Left forelimb (tissue), 1 donor: ENCODE measurements around the gene GPHN.
"Not testable (repeated sequence)": the region's sequence is repeated elsewhere in the genome, so short reads cannot be mapped to it uniquely, and the experiment has no call there.

Experiments used
- DNase-seq: peaks from one replicate; pipeline ENCODE4 v3.0.0-alpha.2; 2018; ENCODE audit warnings: low spot score

The GPHN gene

GRCh38 chr14:67056684-67057083 is 548.7 kb downstream of the GPHN start:
- no peak for DNase-seq

DNA sequence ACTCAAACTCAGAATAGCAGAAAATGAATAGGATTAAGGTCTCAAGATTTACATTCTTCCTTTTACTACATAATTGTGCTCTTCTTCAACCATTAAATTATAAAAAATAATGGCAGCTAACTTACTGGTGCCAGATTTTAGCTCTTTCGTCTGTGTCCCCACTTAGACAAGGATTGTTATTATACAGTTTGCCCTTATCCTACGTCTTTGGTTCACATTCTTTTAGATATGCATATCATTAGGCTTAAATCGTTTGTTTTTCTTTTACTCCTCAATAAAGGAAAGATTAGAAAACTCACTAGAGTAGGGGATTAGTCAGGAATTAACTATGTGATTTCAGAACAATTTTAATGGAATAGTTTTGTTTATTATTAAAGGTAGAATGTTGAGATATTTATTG is 551.6 kb downstream of the GPHN start:
- no peak for DNase-seq

DNA sequence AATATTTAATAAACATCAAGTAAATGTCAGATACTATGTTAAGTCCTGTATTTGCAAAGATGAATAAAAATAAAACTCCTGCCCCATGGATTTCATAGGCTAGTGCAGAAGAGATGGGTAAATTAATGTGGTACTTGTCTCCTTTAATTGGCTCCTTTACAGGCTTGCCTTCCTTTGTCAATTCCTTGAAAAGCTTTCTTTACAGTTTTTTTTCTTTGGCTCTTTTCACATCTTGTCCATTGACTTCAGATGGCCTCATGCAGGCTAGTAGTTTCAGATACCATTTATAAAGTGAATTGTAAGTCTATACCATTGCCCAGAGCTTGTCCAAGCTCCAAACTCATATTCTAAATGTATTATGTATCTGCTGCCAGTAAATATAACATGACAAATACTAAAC is 552.6 kb downstream of the GPHN start:
- no peak for DNase-seq

DNA sequence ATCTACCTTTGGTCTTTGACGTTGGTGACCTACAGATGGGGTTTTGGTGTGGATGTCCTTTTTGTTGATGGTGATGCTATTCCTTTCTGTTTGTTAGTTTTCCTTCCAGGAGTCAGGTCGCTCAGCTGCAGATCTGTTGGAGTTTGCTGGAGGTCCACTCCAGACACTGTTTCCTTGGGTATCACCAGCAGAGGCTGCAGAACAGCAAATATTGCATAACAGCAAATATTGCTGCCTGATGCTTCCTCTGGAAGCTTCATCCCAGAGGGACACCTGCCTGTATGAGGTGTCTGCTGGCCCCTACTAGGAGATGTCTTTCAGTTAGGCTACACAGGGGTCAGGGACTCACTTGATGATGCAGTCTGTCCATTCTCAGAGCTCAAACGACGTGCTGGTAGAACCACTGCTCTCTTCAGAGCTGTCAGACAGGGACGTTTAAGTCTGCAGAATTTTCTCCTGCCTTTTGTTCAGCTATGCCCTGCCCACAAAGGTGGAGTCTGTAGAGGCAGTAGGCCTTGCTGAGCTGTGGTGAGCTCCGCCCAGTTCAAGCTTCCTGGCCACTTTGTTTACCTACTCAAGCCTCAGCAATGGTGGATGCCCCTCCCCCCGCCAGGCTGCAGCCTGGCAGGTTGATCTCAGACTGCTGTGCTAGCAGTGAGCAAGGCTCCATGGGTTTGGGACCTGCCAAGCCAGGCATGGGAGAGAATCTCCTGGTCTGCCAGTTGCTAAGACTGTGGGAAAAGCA is 559.3 kb downstream of the GPHN start:
- not testable (repeated sequence) for DNase-seq

DNA sequence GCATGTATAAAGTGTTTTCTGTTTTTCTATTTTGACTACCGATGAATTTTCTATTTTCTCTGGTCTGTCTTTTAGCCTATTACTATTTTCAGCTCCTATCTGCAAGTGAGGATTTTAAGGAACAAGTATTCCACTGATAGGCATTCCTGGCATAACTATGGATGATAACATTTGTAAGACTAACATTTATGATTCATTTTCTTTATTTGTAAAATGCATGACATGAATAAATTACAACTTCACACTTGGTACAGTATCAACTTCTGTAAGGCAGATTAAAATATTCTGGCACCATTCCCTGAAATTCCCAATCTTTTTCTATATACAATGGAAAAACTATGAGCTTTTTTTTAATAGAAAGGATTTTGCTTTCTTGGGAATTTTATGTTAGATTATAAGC is 560.3 kb downstream of the GPHN start:
- DNase-seq = no peak

DNA sequence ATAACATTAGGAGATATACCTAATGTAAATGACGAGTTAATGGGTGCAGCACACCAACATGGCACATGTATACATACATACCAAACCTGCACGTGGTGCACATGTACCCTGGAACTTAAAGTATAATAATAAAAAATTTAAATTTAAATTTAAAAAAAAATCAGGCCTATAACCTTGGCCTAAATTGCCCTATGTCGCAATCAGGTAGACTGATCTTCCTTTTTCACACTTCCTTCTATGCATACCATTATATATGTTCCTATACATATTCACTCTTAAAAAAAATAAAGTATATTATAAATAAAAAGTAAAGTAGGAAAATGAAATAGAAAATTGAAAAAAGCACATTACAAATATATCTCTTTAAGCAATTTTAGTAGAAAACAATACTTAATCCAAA is 563.6 kb downstream of the GPHN start:
- DNase-seq = no peak

DNA sequence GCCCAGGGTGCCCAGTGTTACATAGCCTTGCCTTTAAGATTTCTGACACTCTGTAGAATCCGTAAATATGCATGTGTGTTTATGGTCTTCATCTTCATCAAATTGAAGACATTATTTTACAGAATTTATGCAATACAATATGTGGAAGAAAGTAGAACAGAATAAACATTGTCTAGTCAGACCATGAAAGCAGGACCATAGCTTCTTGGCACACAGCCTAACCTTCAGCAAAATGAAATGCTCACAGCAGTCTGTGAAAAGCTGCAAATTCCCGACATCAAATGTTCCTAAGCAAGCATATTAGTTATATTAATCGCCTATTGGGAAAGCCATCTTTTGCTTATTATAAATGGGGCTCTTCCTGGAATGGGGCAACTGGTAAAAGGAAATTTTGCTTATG is 570.0 kb downstream of the GPHN start:
- DNase-seq = no peak

- no peak for DNase-seq
These were observed 571.9 kb downstream of the GPHN start for GRCh38 chr14:67079846-67080245.

DNA sequence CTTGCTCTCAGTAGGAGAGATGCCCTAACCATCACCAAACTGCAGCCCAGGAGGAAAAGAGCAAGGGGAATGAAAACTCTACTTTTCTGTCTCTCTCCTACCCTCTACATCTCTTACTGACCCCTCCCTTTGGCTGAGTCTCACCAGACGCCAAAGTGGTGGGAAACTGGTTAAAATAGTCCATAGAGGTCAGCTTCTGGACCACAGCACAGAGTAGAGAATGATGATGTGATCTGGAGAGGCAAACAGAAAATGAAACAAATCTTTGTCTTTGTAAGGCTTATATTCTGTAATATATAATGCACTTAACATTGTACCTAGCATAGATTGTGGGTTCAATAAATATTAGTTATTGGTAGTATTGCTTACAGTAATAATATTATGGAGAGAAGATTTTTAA is 600.3 kb downstream of the GPHN start:
- DNase-seq = no peak

GRCh38 chr14:67111022-67111421 is 603.1 kb downstream of the GPHN start:
- no peak for DNase-seq

DNA sequence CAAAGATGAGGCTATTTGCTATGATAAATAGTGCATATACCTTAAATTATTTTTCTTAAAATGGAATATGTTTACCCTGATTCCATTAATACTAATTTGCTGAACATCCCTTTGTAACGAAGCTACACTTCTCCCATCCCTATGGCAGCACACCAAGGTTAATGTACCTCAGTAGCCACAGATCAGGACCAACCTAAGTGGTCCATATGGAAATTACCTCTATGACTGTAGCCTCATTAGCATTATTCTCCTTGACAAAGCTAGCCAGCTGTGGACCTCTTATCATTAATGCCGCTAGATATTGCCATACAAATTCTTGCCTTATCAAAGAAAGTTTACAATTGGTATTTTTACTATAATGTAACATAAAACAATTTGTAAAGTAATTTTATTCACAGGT is 604.4 kb downstream of the GPHN start:
- DNase-seq = no peak

DNA sequence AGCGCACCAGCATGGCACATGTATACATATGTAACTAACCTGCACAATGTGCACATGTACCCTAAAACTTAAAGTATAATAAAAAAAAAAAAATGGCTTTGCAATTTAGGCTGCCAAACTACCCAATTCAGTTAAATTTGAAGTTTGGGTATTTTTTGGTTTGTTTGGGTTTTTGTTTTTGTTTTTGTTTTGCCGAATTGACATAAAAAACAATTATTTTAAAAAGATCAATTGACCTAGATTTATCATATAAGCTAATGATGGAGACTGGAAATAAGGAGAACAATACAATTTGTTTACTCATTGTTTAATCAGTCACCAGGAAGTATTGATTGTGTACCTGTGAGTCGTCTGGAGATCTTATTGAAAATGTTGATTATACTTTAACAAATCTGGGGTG is 619.2 kb downstream of the GPHN start:
- no peak for DNase-seq

- no peak for DNase-seq
These were observed 621.8 kb downstream of the GPHN start for GRCh38 chr14:67129768-67130167.

DNA sequence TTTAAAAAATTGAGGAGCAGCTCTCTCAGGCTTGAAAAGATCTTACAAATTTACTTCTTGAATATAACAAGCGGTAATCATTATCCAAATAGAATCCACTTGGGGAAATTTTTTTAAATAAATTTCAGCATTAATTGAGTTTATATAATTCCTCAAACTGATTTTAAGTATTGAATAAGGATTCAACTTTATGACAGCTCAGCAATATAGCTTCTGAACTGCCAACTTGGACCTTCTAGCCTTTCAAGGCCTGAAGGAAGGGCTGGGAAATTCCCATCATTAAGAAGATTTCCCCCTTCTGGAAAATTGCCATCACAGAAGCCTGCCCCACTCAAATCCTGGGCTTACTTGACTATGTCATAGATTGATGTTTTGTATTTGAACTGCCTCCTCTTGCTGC is 623.7 kb downstream of the GPHN start:
- no peak for DNase-seq

GRCh38 chr14:67133144-67133543 is 625.2 kb downstream of the GPHN start:
- no peak for DNase-seq

- DNase-seq = no peak
These were observed 625.9 kb downstream of the GPHN start for GRCh38 chr14:67133595-67134441.

GRCh38 chr14:67137744-67138371 is 629.9 kb downstream of the GPHN start:
- no peak for DNase-seq

DNA sequence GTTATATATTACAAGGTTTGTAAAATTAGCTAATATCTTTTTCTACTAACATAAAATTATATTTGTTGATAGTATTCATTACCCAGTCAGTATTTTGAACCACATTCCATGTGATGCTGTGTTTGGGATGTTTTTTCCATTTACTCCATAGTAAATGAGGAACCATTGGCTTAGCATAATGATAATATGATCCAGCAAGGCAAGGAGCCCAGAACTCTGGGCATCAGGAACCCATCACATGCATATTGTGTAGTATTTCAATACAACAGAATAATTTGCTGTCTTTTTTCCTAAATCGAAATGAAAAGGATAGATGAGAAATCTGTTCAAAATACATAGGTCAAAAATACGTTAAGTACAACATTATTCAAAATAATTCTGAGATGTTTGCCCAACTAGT is 632.6 kb downstream of the GPHN start:
- no peak for DNase-seq

DNA sequence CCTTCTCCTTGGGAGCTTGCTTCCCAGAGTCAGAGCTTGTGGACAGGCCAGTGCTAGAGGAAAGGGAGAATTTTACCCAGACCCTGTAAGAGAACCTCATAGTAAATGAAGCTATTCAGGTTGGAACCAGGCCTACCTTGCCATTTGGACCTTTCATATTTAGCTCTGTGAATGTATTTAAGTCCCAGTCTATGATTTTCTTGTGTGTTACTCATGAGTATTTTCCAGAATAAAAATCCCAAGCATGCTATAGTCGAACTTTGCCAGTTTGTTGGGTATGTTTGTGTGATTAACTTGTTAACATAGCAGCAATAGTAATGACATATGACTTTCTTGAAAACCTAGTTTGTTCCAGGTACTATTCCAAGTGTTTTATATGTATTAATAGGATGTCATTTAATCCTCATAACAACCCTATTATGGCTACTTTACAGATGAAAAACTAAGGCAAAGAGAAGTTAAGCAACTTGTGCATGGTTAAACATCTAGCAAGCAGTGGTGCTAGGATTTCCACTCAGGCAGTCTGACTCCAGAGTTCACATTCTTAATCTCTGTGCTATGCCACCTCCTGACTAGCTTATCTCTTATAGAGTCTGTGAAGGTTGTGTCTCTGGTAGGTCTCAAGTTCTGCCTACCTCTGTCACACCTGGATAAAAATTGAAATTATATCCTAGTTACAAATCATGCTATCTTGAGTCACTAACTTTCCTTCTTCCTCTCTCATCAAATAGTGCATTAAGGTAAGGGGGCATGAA is 633.4 kb downstream of the GPHN start:
- DNase-seq = no peak

DNA sequence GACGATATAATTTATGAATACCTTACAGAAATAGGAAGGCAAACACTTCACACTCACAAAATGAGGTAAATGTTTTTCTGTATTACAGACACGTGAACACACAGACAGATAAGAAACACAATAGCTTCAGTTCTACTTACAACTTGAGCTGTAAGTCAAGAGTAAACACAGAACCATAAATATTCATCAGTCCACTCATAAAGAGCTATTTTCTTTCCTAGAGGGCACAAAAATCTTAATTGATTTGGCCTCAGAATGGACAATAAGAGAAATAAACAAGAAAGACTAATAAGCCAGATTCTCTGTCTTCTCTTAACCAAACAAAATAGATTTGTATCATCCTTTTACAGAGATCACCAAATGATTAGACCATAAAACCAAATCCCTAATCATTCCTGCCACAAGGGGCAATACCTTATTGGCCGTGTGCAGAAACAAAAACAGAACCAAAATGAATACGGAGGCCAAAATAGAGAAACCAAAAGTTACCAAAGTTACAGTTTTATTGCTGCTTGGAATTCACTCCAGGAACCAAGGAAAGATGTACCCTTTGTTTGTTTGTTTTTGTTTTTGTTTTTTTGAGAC is 643.2 kb downstream of the GPHN start:
- DNase-seq = no peak

GRCh38 chr14:67158566-67158965 is 650.6 kb downstream of the GPHN start:
- DNase-seq = no peak

DNA sequence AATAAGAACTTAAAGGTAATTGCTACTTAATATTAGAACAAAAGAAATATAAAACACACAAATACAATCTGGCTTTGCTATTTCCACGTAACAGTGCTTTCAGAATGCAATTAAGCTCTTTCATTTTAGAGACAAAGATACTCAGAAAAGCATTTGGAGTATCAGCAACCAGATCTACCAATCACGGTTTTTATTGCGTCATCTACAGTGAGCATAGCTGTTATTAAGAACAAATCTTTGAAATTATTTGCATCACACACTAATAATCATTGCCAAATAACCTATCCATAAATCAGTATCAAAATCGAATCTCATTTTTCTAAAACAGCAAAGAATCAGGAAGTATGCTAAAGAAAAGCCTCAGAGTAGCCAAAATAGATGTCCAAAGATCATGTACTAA is 654.4 kb downstream of the GPHN start:
- no peak for DNase-seq
